Stimulated activated CD8-positive, alpha-beta memory T cell treated with anti-CD3 and anti-CD28 coated beads, Interleukin-15, amount 100 ng/mL, for 48 hours (primary cell): ENCODE measurements around the gene MRPL58.
"Not testable (repeated sequence)": the region's sequence is repeated elsewhere in the genome, so short reads cannot be mapped to it uniquely, and the experiment has no call there.

Experiments used
- DNase-seq, 2 donors: peaks; one replicate each; pipeline ENCODE4 v3.0.0-alpha.2; 2020; ENCODE audit warnings: low read depth in 2 of 2

The MRPL58 gene

DNA sequence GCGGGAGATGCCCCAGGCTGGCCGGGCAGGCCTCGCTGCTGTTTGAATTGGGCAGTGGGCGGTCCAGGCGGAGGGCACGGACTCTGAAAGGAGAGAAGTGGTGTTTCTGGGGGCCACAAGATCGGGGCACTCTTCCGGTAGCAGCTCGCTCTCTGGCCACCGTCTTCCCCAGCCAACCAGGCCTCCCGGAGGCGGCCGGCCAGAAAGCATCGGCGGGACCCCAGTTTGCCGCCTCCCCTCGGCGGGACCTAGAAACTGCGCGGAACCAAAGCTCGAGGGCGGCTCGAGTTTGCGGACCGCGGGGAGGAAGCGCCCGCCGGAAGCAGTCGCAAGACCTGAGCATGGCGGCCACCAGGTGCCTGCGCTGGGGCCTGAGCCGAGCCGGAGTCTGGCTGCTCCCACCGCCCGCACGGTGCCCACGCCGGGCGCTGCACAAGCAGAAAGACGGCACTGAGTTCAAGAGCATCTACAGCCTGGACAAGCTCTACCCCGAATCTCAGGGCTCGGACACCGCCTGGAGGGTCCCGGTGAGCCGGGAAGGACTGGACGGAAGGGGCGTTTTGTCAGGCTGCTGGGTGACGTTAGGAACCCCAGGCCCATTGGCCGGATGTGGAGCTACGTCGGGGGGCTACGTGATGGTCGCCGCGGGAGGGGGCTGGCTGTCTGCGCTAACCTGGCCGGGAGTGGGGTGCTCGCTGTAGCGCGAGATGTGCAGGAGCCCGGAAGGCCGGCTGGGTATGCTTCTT lies at the start of gene MRPL58:
MRPL58 (plus strand) TSS at position 325 of the 746 bp plus-strand sequence; CDS start at position 342, 17 bp downstream.
- DNase-seq: peak; percentile 79 to 80

DNA sequence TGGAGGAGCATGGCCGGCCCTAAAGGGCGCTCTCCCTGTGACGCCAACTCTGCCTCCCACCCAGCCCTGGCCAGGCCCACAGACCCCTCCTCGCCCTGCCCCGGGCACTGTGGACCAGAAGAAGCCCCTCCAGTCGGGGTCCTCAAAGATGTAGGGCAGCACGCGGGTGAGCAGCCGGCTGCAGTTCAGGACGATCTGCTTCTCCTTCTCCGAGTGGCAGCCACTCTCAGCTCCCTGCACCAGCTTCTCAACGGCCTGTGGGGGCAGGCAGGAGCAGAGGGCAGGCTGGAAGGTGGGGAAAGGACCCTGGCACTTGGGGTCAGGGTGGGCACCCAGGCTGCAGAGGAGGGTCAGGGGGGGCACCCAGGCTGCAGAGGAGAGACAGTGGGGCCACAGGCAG lies 48.8 kb upstream of the MRPL58 start:
- DNase-seq: no peak

DNA sequence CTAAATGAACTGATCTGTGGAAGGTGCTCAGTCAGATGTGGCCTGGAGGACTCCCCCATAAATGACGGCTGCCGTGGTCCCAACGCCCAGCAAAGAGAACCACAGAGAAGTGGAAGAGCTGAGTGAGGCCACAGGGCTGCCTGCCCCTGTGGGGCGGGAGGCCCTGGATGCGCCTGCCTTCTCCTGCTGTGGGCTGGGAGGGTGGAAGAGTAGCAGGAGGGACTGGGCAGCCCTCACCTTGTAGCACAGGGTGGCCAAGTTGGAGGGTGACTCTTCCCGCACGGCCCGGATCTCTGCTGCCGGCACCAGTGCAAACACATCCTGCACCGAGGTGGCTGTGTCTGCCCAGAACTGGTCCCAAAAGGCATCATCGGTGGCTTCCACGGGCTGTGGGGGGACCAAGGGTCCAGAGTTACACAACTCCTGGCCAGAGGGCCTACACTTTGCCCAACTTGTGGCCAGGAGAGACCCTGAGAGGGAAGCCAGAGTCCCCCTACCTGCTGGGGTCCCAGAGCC lies 48.2 kb upstream of the MRPL58 start:
- DNase-seq: no peak

DNA sequence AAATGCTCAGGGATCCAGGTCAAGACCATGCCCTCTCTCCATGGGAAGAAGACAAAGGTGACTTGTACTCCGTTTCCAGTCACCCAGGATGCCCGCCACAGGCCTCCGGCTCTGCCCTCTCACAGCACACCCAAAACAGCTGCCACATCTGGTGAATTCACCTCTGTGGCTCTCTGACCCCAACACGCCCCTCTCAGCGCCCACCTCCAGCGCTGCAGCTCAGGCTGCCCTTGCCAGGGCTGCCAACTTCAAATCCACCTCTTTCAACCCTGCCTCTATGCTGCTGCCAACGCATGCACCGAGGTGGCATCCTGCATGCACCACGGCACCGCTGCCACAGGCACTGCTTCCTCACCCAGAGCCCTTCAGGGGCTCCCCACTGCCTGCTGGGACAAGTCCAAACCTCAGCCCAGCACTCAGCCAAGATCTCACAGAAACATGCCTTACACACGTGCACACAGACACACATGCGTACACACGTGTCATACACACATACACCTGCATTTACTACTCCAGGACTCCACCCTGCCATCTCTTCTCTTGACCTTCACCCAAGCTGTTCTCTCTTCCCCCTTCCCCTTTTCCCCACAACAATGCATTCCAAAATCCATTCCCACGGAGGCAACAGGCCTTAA lies 47.4 kb upstream of the MRPL58 start:
- DNase-seq: no peak

DNA sequence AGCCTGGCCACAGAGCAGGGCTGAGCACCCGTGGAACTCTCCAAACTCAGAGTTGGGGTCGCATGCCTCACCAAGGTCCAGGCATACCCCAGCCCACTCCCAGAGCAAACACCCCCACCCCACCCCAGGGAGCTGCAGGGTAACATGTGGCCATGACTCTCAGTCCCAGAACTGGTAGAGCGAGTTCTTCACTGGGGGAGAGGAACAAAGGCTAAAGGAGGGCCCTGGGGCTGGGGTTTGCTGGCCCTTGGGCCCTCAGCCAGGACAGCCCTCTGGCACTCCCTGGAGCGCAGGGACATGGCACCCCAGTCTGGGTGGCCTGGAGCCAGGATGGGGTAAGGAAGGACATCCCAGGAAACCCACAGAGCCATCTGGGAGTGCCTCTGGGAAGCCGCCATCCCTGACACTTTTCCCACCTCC lies 44.1 kb upstream of the MRPL58 start:
- DNase-seq: no peak

DNA sequence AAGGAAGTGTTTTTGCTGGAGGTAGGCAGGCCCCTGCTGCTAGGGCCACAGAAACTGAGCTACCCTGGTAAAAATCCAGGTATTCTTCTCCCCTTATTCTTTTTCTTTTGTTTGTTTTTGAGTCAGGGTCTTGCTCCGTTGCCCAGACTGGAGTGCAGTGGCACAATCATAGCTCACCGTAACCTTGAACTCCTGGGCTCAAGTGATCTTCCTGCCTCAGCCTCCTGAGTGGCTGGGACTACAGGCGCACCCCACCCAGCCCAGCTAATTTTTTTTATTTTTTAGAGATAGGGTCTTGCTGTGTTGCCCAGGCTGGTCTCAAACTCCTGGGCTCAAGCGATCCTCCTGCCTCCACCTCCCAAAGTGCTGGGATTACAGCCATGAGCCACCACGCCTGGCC lies 43.0 kb upstream of the MRPL58 start:
- not testable (repeated sequence) for DNase-seq

DNA sequence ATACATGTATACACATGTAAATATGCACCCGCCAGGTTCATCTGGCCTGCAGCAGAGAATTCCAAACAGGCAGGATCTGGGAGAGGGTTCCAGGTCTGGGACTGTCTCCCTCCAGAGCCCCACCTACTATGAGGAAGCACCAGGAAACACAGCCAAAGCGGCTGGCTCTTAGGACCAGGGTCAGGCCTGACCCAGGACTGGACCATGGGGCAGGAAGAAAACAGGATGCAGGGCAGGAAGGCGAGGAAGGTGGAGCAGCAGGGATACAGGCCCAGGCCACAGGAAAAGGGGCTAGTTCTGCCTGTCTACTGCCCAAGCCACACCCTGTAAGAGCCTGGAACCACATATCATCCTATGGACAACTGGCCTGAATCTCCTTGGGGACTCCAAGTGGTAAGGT lies 42.1 kb upstream of the MRPL58 start:
- DNase-seq: no peak

DNA sequence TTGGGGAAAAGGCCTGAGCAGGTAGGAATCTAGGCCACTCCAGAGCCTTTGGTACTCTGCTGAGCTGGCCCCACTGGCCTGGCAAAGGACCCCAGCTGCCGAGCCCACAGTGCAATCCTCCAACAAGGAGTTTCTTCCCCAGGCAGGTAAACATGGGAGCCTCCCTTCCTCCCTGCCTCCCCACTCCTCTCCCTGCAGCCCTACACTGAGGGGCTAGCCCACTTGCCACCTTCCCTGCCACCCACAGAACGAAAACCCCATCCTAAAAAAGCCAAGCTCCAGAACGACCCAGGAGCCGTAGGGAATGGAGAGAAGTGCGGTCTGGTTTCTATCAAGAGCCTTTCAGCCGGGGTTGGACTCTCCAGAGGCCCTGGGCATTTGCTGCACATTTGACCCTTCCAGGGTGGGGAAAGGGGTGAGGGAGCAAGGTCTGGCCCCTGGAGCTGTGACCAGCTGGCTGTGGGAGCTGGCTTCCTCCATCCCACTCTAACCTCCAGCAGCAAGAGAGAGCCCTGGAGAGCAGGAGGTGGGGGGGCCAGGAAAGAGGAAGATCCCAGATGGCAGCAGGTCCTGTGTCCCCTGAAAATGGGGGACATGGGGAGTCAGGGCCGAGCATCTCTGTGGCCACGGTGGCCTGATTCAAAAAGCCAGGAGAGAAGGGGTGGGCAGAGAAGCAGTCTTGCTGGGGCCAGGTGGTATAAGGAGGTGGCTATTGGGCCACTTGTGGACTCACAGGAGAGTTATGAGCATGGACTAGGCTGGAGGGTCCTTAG lies 41.2 kb upstream of the MRPL58 start:
- DNase-seq: no peak

DNA sequence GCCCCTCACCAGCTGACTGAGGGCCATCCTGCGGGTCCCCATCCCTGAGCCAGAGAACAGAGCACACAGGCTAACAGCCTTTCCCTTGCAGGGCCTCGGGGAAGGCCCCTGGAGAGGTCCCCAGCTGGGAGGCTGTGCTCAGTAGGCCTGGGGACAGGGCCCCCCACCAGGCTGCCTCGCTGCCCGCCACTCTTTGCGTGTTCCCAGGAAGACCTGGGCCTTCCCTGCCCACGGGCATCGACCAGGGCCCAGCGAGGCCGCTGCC lies 40.7 kb upstream of the MRPL58 start:
- no peak for DNase-seq

DNA sequence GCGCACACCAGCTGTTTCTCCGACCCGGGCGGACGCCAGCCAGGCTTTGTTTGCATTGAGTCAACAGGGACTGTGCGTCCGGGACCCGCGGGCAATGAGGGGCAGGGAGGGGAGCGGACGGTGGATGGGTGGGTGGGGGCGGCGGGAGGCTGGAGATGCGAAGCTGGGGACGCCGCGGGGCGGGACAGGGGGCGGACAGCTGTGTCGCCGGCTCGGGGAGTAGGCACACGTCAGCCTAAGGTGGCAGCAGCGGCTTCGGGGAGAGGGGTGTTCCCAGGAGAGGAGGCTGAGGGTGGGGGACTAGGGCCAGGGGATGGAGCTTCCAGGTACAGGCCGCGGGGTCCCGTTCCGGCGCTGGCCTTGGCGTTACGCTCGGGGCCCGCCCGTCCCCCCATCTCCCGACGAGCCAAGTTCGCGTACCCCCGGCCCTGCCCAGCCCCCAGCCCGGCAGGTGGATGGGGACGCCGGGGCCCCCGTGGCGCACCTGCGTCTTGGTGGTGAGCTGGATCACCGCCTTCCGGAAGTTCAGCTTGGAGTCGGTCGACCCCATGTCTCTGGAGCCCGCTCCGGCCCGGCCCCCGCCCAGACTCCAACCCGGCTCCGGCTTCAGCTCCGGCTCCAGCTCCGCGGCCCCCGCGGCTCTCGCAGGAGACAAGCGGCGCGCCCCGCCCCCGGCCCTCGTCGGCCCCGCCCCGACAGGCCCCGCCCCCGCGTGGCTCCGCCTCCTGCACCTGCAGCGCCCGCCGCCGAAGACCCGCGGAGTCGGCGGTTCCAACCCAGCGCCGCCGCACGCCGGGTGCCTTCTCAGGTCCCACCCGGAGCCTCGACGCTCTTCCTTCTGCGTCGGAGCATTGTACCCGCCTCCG lies 40.1 kb upstream of the MRPL58 start, which contains the start of gene HID1:
HID1 (minus strand) TSS at position 653 of the 866 bp plus-strand sequence; CDS start at position 550, 103 bp downstream.
- DNase-seq: peak; percentile 56 to 69

DNA sequence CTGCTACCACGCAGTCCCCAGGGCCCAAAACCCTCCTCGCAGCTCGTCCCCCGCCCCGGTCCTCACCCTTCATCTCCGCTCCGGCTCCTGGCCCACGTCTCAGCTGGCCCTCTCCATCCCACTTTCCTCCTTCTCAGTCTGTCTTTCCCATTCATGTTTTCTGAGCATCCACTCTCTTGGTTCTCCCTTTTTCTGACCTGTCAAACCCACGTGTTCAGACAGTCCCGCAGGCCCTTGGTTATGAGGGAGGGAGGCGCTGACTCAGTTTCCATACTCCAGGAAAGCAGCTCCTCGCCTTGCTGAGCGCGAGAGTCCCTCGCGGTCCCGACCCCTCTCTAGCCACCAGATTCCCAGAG lies 39.5 kb upstream of the MRPL58 start:
- no peak for DNase-seq

DNA sequence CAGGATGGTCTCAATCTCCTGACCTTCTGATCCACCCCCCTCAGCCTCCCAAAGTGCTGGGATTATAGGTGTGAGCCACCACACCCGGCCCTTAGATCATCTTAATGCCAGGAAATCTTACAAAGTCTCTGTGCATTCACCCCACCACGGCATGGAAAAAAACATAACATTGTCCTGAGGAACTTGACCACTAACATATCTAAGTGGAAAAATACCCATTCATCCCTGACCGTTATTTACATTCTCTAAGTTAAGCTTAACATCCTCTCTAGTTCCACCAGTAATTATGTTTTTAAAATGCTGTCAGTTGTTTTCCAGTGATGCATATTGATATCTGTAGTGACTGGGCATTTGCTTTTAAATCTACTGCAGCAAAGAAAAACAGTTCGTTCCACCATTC lies 36.5 kb upstream of the MRPL58 start:
- no peak for DNase-seq

DNA sequence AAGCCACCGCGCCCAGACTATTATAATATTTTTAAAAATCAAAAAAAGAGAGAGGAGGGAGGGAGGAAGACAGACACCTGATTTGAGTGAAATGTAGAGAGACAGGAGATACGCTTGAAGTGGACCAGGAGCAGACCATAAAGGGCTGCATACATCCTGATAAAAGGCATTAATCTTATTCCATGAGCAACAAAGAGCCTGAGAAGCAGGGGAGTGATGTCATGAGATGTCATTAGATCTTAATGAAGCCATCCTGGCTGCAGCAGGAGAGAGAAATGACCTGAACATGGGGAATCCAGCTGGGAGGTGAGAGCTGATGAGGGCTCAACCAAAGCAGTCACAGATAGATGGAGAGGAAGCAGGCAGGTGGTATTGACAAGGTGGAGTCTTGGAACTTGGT lies 34.7 kb upstream of the MRPL58 start:
- no peak for DNase-seq

DNA sequence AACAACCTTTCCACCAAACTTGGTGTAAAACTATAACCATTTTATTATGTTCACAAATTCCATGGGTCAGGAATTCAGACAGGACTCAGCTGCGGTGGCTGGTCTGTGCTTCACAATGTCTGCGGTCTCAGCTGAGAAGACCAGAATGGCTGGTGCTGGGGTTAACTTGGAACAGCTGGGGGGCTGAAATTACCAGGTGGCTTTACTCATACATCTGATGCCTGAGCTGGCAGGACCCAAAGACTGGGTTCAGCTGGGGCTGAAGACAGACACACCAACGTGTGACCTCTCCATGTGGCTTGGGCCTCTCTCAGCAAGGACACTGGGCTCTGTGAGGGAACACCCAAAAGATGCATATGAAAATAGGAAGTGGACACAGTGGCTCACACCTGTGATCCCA lies 34.2 kb upstream of the MRPL58 start:
- DNase-seq: no peak

DNA sequence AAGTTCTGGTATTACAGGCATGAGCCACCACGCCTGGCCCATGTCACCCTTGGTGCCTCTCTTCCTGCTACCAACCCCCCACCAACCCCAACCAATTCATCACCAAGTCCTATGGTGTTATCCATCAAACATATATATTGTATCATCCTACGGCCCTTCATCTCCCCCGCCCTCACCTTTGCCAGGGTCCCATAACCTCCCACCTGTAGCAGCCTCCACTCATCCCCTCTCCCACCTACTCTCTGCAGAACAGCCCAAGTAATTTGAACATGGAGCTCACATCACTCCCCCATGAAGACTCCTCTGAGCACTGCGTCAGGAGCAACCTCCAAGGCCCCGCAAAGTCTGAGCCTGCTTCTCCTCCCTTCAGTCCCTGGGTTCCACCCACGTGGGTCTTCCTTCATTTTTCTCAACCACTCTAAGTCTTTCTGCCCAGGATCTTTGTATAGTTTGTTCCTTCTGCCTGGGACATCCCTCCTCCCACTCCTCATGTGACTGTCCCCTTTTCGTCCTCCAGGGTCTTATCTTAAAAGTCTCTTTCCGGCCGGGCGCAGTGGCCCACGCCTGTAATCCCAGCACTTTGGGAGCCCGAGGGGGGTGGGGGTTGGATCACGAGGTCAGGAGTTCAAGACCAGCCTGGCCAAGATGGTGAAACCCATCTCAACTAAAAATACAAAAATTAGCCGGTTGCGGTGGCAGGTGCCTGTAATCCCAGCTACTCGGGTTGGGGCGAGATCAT lies 32.9 kb upstream of the MRPL58 start:
- DNase-seq: no peak

DNA sequence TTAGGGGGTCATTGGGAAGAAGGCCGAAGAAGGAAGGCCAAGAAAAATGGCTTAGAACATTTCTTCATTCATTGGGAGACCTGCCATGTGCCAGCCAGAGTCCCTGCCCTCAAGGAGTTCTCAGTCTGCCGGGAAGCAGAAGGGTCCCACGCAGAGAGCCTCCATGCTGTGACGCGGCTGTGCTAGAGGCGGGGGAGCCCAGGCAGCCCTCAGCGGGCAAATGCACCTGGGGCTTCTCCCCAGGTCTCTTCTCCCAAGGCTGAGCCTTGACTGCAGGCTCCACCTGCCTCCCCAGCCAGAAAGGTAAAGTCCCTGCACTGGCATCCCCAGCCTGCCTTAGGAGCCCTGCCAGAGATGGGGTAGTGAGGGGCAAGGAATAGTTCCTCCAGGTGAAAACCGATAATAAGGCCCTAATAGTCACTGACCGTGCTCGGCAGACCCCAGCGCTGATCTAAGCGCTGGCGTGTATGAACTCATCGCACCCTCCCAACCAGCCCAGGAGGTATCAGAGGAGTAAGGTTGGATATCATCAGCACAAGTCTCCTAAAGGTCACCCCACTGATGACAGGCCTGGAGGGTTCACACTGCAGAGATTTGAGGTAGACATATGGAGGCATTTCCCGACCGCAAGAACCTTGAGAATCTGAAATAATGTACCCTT lies 31.0 kb upstream of the MRPL58 start:
- DNase-seq: no peak

DNA sequence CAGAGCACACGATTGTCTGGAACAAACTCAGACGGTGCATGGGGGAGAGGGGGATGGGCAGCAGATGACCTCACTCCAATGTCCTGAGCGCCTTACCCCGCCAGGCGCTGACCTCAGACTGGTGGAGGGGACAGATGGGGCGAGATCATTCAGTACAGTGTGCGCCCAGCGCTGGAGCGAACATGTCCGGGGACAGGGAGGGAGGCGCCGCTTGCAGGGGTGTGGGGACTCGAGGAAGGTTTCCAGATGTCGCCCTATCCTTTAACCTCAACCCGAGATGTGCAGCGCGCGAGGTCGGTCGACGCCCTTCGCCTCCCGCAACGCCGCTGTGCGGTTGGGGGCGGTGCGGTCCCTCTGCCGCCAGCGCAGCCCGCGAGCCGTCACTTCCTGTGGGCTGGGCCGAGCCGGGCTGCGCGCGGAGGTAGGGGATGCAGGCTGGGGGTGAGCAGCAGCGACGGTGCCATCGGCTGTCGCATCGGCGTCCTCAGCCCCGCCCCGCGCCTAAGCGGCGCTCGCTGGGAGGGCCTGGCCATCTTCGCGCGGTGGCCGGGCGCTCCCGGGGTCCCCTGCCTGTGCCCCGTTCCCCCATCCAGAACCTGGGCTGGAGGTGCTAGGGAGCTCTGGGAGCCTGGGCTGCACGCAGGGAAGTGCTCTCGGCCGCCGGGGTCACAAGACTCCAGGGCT lies 30.3 kb upstream of the MRPL58 start:
- DNase-seq: peak; percentile 61 to 69

DNA sequence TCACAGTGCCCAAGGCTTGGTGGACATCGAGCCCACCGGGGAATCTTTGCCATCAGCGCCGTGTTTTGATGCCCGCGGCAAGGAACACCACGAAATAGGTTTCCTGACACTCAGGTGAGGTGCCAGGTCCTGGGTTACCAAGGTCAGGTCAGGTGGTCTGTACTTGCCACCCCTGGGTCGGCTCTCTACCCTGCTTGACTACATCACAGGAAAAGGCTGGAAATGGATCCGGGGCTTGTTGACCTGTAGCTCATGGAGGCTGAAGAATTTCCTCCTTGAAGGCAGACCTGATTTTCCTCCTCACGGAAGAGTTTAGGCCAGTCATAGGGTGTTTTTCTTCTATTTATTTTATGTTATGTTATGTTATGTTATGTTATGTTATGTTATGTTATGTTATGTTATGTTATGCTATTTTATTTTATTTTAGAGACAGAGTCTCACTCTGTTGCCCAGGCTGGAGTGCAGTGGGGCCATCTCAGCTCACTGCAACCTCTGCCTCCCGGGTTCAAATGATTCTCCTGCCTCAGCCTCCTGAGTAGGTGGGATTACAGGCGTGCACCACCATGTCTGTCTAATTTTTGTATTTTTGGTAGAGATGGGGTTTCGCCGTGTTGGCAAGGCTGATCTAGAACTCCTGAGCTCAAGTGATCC lies 29.7 kb upstream of the MRPL58 start:
- not testable (repeated sequence) for DNase-seq

DNA sequence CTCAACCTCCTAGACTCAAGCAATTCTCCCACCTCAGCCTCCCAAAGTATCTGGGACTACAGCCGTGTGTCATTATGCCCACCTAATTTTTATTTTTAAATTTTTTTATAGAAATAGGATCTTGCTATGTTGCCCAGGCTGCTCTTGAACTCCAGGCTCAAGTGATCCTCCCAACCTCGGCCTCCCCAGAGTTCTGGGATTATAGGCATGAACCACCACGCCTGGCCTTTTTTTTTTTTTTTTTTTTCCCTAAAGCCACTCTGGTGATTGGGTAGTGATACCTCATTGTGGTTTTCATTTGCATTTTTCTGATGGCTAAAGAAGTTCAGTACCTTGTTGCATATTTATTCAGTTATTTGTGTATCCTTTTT lies 26.3 kb upstream of the MRPL58 start:
- no peak for DNase-seq
